Left ventricle myocardium inferior (tissue), 1 donor: ENCODE measurements around the gene OGDH. TPM values are rescaled to one million over a fixed set of nuclear protein-coding genes. Genes with fewer than 3 reads are reported as not detected.

Source experiments
- DNase-seq: peaks from one replicate; pipeline ENCODE4 v3.0.0-alpha.2; 2020
- H3K27ac ChIP-seq: fragments of 200-600 bp; replicated peaks from 2 replicates; pipeline ENCODE4 v1.8.0; 2021
- H3K27me3 ChIP-seq: fragments of 200-600 bp; 2 replicates; pipeline ENCODE4 v1.8.0; 2021; ENCODE audit warnings: low read depth
- H3K36me3 ChIP-seq: fragments of 200-600 bp; 2 replicates; pipeline ENCODE4 v1.8.0; 2021
- H3K4me1 ChIP-seq: fragments of 200-600 bp; 2 replicates; pipeline ENCODE4 v1.8.0; 2021
- H3K4me3 ChIP-seq: fragments of 200-600 bp; 2 replicates; pipeline ENCODE4 v1.8.0; 2021; ENCODE audit warnings: mild to moderate bottlenecking, moderate library complexity
- H3K9me3 ChIP-seq: fragments of 200-600 bp; replicated peaks from 2 replicates; pipeline ENCODE4 v1.8.0; 2021
- intact Hi-C: fragments of 100-400 bp; cut with micrococcal nuclease; formaldehyde crosslinking; loops from one replicate; pipeline ENCODE4 v1.11.0; 2022
- total RNA-seq: library from RNA; stranded (reverse); fragmentation: NEBNext Ultra II Directional; extraction: Animal tissue kit (Norgen Biotek cat#: 25700); gene quantifications from one replicate; pipeline ENCODE4 v1.2.1, GENCODE V29; 2021
- TF ChIP-seq, protein P1 (sequence below): fragments of 200-600 bp; IDR thresholded peaks from 2 replicates; pipeline ENCODE4 v1.8.0; 2021; ENCODE audit warnings: antibody characterized with exemption, mild to moderate bottlenecking, borderline replicate concordance
- donor health status: DM: no; HTN: yes; CAD: no; lungs with severe emphysema.

OGDH gene
- total RNA-seq, 1 donor from 2014 or later = 677 TPM

DNA sequence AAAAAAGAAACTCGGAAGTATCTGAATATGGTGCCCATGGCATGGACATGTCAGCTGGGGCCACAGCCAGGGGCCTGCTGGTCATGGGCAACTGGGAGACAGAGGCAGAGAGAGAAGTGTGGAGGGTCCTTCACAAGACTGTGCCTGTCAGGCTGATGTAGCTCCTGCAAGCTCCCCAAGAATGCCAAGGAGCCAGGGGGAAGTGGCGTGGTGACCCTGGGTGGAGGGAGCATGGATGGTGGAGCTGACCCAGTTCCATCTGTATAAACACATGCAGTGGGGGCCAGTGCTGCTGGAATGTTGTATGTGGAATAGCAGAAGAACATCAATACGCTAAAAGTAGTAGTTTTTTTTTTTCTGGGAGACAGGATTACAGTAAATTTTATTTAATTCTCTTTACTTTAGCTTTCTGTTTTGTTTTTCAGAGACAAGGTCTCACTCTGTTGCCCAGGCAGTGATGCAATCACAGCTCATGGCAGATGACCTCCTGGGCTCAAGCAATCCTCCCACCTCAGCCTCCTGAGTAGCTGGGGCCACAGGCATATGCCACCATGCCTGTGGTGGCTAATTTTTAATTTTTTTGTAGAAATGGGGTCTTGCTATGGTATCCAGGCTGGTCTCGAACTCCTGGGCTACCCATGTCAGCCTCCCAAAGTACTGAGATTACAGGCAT is 131.8 kb downstream of the OGDH start:
- Histone ChIP-seq H3K27ac (no peak overlapping the region), H3K36me3 (no peaks in the 10 kb centered on the region), H3K4me1 (no peaks in the 10 kb centered on the region), H3K9me3 (no peaks in the 10 kb centered on the region), H3K4me3 (no peak overlapping the region), H3K27me3 (no peaks in the 10 kb centered on the region)
- DNase-seq = no peak
- intact Hi-C loops = no loop called here
- TF ChIP-seq, protein P1, sequence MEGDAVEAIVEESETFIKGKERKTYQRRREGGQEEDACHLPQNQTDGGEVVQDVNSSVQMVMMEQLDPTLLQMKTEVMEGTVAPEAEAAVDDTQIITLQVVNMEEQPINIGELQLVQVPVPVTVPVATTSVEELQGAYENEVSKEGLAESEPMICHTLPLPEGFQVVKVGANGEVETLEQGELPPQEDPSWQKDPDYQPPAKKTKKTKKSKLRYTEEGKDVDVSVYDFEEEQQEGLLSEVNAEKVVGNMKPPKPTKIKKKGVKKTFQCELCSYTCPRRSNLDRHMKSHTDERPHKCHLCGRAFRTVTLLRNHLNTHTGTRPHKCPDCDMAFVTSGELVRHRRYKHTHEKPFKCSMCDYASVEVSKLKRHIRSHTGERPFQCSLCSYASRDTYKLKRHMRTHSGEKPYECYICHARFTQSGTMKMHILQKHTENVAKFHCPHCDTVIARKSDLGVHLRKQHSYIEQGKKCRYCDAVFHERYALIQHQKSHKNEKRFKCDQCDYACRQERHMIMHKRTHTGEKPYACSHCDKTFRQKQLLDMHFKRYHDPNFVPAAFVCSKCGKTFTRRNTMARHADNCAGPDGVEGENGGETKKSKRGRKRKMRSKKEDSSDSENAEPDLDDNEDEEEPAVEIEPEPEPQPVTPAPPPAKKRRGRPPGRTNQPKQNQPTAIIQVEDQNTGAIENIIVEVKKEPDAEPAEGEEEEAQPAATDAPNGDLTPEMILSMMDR = no peak

DNA sequence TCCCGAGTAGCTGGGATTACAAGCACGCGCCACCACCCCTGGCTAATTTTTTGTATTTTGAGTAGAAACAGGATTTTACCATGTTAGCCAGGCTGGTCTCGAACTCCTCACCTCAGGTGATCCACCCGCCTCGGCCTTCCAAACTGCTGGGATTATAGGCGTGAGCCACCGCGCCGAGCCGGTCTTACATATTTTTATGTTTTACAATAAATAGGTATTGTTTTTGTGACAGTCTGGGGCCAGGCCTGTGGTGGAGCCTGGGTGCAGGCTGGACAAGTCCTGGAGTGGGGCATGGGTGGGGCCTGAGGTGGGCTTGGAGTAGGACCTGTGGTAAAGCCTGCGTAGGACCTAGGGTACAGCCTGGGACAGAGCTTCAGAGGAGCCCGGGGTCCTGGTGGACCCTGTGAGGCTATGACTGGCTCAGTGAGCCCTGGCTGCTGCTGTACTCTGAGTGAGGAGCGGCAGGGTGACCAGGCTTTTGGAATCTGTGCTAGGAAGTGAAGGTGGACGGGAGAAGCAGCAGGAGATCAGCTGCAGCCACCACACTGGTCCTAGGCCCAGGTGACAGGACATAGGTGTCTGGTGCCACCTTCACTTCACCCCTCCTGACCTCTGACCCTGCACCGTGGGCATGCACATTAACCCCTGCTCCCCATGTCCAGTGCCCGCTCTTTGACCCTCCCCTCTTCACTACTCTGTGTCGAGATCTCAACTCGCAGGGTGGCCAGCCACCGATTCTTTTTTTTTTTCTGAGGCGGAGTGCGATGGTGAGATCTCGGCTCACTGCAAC is 132.6 kb downstream of the OGDH start:
- H3K9me3 ChIP-seq = no peaks in the 10 kb centered on the region
- H3K4me1 ChIP-seq = no peaks in the 10 kb centered on the region
- no peaks in the 10 kb centered on the region for H3K36me3 ChIP-seq
- intact Hi-C loops = no loop called here
- H3K4me3 ChIP-seq = no peak overlapping the region
- TF ChIP-seq, protein P1 = no peak
- no peak overlapping the region for H3K27ac ChIP-seq
- no peak for DNase-seq
- no peaks in the 10 kb centered on the region for H3K27me3 ChIP-seq

DNA sequence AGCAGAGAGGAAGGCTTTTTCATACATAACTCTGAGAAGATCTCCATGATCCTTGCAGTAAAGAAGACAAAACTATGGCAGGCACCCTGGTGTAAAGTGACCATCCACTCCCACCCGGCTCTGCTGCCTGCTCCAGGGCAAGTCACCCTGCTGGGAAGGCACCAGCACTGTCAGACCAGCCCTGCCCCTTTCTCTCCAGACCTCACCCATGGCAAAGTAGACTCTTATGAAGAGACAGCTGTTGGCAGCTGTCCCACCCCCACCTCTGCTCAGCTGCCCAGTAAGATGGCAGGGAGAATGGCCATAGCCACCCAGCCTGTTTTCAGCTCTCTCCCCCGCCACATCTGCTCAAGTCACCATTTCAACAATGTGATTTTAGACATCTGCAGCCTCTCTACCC is 133.6 kb downstream of the OGDH start:
- intact Hi-C loops = no loop called here
- H3K27ac ChIP-seq = no peak overlapping the region
- no peak for DNase-seq
- H3K4me1 ChIP-seq = no peaks in the 10 kb centered on the region
- H3K9me3 ChIP-seq = no peaks in the 10 kb centered on the region
- H3K27me3 ChIP-seq = no peaks in the 10 kb centered on the region
- TF ChIP-seq, protein P1 = no peak
- H3K4me3 ChIP-seq = no peak overlapping the region
- H3K36me3 ChIP-seq = no peaks in the 10 kb centered on the region

DNA sequence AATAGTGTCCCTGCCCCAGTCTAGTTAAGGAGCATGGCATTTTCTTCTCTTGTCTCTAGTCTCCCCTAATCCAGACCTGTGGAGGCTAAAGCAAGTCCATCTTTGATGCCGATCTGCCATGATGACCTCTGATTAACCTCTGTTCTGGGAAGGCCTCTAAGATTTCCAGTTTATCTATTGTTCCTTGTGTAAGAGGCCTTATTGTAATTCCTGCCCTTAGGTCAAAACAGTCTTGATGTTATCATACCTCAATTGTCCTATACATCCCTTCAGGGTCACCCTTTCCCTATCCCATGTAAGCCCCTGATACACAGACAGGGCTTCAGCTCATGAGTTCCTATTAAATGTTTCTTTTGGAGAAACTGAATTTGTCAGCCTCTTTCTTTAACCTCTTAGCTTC is 137.3 kb downstream of the OGDH start:
- intact Hi-C loops = no loop called here
- no peak overlapping the region for H3K4me3 ChIP-seq

DNA sequence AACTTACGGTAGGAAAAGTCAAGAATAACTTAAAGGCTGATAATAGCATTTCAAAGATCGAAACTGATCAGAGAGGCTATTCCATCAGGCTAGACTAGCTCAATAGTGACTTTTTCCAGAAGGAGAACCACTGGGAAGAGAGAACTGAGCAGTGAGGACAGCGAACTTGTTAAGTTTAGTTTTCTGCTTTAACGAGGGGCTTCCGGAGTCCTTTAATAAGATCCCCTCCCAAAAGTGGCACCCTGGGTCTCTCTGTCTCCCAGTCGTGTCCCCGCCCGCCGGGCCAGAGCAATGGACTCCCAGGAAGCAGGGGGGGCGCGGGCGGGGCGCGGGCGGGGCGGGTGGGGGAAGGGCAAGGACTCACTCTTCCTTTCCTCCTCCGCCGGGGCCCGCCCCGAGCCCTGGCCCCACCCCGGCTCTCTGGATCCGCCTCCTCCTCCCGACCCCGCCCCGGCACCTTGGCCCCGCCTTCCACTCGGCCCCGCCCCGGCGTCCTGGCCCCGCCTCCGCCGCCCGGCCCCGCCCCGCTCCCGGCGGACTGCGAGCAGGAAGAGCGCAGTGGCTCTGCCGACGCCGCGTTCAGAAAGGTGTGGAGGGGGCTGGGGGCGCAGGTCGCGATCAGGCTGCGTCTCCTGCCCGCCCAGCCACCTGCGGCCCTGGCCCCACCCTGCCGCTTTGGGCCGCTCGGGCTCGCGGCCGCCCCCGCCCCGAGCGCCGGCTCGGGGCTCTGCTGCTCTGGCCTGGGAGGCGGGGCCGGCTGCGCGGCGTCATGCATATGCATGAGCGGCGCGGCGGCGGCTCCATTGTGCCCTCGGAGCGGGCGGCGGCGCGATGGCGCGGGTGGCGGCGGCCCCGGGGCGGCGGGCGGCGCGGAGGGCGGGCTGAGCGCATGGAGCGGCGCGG is 141.9 kb downstream of the OGDH start, which contains the start of gene ZMIZ2:
TSS of gene ZMIZ2 (plus strand) at position 803 of the 903 bp plus-strand sequence. CDS start 7,403 bp downstream, outside the sequence.
- Histone ChIP-seq H3K27me3 (no peaks in the 10 kb centered on the region), H3K4me1 (peaks cover 44% of the 10 kb centered on the region), H3K4me3 (peak within 1 kb of the TSS; percentile 95), H3K36me3 (no peaks in the 10 kb centered on the region), H3K9me3 (no peaks in the 10 kb centered on the region), H3K27ac (peak within 1 kb of the TSS; percentile 100)
- peak; percentile 93 for DNase-seq
- TF ChIP-seq, protein P1 = no peak
- intact Hi-C loops = no loop called here

More for the DNA sequence above, 137.3 kb downstream of the OGDH start:
- H3K27ac ChIP-seq = no peak overlapping the region
- no peaks in the 10 kb centered on the region for H3K9me3 ChIP-seq
- no peak for DNase-seq
- no peaks in the 10 kb centered on the region for H3K27me3 ChIP-seq
- H3K36me3 ChIP-seq = no peaks in the 10 kb centered on the region
- TF ChIP-seq, protein P1 = no peak
- peaks cover 7% of the 10 kb centered on the region for H3K4me1 ChIP-seq
